ENCODE data around the gene NPW.

The NPW gene

GRCh38 chr16:2058420-2058819 lies 38.8 kb downstream of the NPW start:
- H3K36me3 ChIP-seq = peaks cover 62% of the 10 kb centered on the region
- 0 out of 2 replicates have a peak overlapping the region, but pooled peaks have one; percentile 9 for H3K9ac ChIP-seq
- no peaks in the 10 kb centered on the region for H3K27me3 ChIP-seq

GRCh38 chr16:2058872-2059271 lies 39.3 kb downstream of the NPW start:
- H3K4me2 ChIP-seq = peak overlapping the region; percentile 95
- no peaks in the 10 kb centered on the region for H3K27me3 ChIP-seq
- peaks cover 62% of the 10 kb centered on the region for H3K36me3 ChIP-seq
- no peak overlapping the region for H3K4me3 ChIP-seq
- no peak overlapping the region for H3K9ac ChIP-seq
- H3K9me3 ChIP-seq = no peaks in the 10 kb centered on the region
- peaks cover 93% of the 10 kb centered on the region for H3K4me1 ChIP-seq
- peak; percentile 46; the same call in 1 of the 2 replicates for TF ChIP-seq Cebpa-rat (IDR thresholded peaks at IDR 0.05)
- peak overlapping the region; percentile 70 for H3K27ac ChIP-seq
- H4K20me1 ChIP-seq = peaks cover 64% of the 10 kb centered on the region

More at GRCh38 chr16:2058420-2058819, 38.8 kb downstream of the NPW start:
- Histone ChIP-seq H3K27ac (peak overlapping the region; percentile 70), H3K9me3 (no peaks in the 10 kb centered on the region), H3K4me3 (no peak overlapping the region), H3K4me1 (peaks cover 89% of the 10 kb centered on the region), H3K4me2 (peak overlapping the region; percentile 95), H4K20me1 (peaks cover 60% of the 10 kb centered on the region)
- no peak for TF ChIP-seq Cebpa-rat (IDR thresholded peaks at IDR 0.05)

GRCh38 chr16:2060346-2060745 lies 40.8 kb downstream of the NPW start:
- Histone ChIP-seq H3K9ac (peak overlapping the region; percentile 35; the same call in 1 of the 2 replicates), H3K4me2 (peak overlapping the region; percentile 95), H3K36me3 (peaks cover 62% of the 10 kb centered on the region), H3K9me3 (no peaks in the 10 kb centered on the region), H3K4me1 (peaks cover 94% of the 10 kb centered on the region), H3K27ac (peak overlapping the region; percentile 70), H3K4me3 (no peak overlapping the region), H4K20me1 (peaks cover 66% of the 10 kb centered on the region), H3K27me3 (no peaks in the 10 kb centered on the region)
- TF ChIP-seq Cebpa-rat (IDR thresholded peaks at IDR 0.05) = no peak

DNA sequence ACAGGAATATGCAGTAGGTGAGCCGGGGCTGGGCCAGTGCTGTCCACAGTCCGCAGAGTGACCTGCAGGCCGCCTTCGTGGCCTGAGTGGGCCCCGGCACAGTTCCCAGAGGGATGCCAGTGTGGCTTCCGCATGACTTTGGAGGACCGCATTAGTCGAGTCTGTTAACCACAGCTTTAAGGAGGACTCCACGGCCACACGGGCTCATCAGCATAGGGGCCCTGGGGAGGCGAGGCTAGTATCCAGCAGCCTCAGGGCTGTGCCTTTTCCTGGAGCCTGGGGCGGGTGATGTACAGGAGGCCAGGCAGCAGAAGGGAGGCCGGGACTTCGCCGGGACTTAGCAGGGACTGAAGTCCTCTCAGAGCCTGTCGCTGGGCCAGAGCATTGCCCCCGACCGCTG lies 41.4 kb downstream of the NPW start:
- TF ChIP-seq Cebpa-rat (IDR thresholded peaks at IDR 0.05) = no peak
- peaks cover 87% of the 10 kb centered on the region for H3K4me1 ChIP-seq
- H3K9me3 ChIP-seq = no peaks in the 10 kb centered on the region
- H3K36me3 ChIP-seq = peaks cover 69% of the 10 kb centered on the region
- H3K27me3 ChIP-seq = no peaks in the 10 kb centered on the region
- peak overlapping the region; percentile 70 for H3K27ac ChIP-seq
- H3K4me3 ChIP-seq = peak overlapping the region; percentile 22; the same call in 1 of the 2 replicates
- H3K4me2 ChIP-seq = peak overlapping the region; percentile 95
- peak overlapping the region; percentile 61 for H3K9ac ChIP-seq
- peaks cover 65% of the 10 kb centered on the region for H4K20me1 ChIP-seq

DNA sequence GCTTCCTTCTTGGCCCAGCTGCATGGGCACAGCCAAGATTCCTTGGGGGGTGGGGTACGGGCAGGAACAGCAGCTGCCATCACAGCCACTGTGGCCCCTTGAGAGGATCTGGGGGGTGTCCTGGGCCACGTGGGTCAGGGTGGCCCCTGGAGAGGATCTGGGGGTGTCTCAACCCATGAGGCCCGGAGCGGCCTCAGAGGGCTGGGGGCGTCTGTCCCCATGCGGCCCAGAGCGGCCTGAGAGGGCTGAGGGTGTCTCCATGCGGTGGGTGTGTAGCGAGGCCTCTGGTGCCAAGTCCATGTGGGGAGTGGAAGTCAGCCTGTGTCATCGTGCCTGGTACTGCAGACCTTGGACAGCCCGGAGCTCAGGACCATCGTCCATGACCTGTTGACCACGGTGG lies 41.9 kb downstream of the NPW start:
- Histone ChIP-seq H3K27ac (peak overlapping the region; percentile 70), H3K36me3 (peaks cover 72% of the 10 kb centered on the region), H4K20me1 (peaks cover 60% of the 10 kb centered on the region), H3K4me1 (peaks cover 82% of the 10 kb centered on the region), H3K9me3 (no peaks in the 10 kb centered on the region), H3K4me3 (0 out of 2 replicates have a peak overlapping the region, but pooled peaks have one; percentile 22), H3K4me2 (peak overlapping the region; percentile 95), H3K27me3 (no peaks in the 10 kb centered on the region), H3K9ac (peak overlapping the region; percentile 61)
- TF ChIP-seq Cebpa-rat (IDR thresholded peaks at IDR 0.05) = no peak

GRCh38 chr16:2062801-2063200 lies 43.2 kb downstream of the NPW start:
- H4K20me1 ChIP-seq = peaks cover 47% of the 10 kb centered on the region
- TF ChIP-seq Cebpa-rat (IDR thresholded peaks at IDR 0.05) = no peak
- no peaks in the 10 kb centered on the region for H3K27me3 ChIP-seq
- H3K36me3 ChIP-seq = peaks cover 75% of the 10 kb centered on the region
- no peak overlapping the region for H3K4me3 ChIP-seq
- H3K9me3 ChIP-seq = no peaks in the 10 kb centered on the region
- no peak overlapping the region for H3K27ac ChIP-seq
- H3K4me1 ChIP-seq = peaks cover 69% of the 10 kb centered on the region
- peak overlapping the region; percentile 95; the same call in 1 of the 2 replicates for H3K4me2 ChIP-seq
- 0 out of 2 replicates have a peak overlapping the region, but pooled peaks have one; percentile 19 for H3K9ac ChIP-seq

DNA sequence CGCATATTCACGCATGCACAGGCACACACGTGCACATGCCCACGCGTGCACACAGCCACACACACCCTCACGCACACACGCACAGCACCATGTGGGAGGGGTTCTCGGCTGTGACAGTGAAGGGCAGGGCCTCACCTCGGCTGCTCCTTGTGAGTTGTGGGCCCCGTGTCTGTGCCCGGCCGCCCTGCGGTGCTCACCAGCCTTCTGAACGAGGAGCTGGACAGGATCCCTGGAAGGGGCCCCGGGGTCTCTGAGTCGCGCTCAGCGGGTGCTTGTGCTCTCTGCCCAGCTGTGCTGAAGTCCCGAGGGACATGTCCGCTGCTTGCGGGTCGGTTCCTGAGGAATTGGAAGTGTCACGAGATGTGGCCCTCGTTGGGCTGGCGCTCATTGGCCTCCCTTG lies 44.3 kb downstream of the NPW start:
- H3K4me2 ChIP-seq = peak overlapping the region; percentile 95
- no peaks in the 10 kb centered on the region for H3K9me3 ChIP-seq
- peaks cover 86% of the 10 kb centered on the region for H3K36me3 ChIP-seq
- peak overlapping the region; percentile 35; the same call in 1 of the 2 replicates for H3K27ac ChIP-seq
- H3K27me3 ChIP-seq = no peaks in the 10 kb centered on the region
- peaks cover 58% of the 10 kb centered on the region for H3K4me1 ChIP-seq
- no peak for TF ChIP-seq Cebpa-rat (IDR thresholded peaks at IDR 0.05)
- H3K4me3 ChIP-seq = no peak overlapping the region
- peaks cover 39% of the 10 kb centered on the region for H4K20me1 ChIP-seq
- peak overlapping the region; percentile 58 for H3K9ac ChIP-seq

DNA sequence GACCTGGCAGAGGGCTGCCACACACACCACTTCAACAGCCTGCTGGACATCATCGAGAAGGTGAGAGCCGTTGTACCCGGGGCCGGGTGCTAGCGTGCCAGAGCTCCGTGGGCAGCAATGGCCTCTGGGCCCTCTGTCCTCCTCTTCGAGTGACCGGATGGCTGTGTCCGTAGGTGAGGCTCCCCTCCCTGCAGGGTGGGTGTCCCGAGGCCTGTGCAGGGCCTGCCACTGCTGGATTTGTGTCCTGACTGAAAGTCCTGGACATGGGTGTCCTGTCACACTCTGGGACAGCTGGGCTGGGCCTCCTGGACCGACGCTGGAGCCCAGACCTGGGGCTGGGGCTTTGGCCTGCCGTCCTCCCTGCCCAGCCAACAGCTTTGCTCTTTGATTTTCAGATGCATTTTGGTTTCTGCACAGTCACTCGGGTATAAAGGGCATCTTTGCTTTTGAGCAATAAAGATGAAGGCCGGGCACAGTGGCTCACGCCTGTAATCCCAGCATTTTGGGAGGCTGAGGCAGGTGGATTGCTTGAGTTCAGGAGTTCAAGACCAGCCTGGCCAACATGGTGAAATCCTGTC lies 44.9 kb downstream of the NPW start:
- no peaks in the 10 kb centered on the region for H3K27me3 ChIP-seq

DNA sequence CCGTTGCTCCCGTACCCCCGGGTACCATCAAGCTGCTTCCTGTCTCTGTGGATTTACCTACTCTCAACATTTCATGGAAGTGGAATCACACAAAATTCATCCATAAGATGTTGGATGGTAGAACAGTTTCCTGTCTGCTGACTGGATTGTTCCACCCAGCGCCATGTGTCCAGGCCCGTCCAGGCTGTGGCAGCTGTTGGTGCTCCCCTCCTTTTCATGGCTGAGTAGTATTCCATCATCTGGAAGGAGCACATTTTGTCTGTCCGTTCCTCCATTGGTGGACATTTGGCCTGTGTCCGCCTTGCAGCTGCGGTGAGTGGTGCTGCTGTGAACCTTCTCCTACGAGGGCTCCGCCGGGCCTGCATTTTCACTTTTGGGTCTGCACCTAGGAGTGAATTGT lies 46.6 kb downstream of the NPW start:
- Histone ChIP-seq H3K4me3 (no peak overlapping the region), H3K4me2 (no peak overlapping the region), H4K20me1 (peaks cover 27% of the 10 kb centered on the region), H3K9me3 (no peaks in the 10 kb centered on the region), H3K36me3 (peaks cover 95% of the 10 kb centered on the region), H3K9ac (no peak overlapping the region), H3K27ac (no peak overlapping the region), H3K27me3 (no peaks in the 10 kb centered on the region), H3K4me1 (peaks cover 39% of the 10 kb centered on the region)
- TF ChIP-seq Cebpa-rat (IDR thresholded peaks at IDR 0.05) = no peak

More for the DNA sequence above, 44.9 kb downstream of the NPW start:
- Histone ChIP-seq H3K4me3 (no peak overlapping the region), H3K9me3 (no peaks in the 10 kb centered on the region), H3K36me3 (peaks cover 90% of the 10 kb centered on the region), H3K4me2 (peak overlapping the region; percentile 95), H4K20me1 (peaks cover 39% of the 10 kb centered on the region), H3K4me1 (peaks cover 52% of the 10 kb centered on the region), H3K9ac (peak overlapping the region; percentile 58), H3K27ac (peak overlapping the region; percentile 35; the same call in 1 of the 2 replicates)
- TF ChIP-seq Cebpa-rat (IDR thresholded peaks at IDR 0.05) = no peak
